PC-9 (cell line): Measurements from ENCODE around the gene TMCO4. TPM values are rescaled to one million over a fixed set of nuclear protein-coding genes. Genes with fewer than 3 reads are reported as not detected.

Experiments used
- BruUV-seq: library from RNA; stranded (reverse); fragments of 400-500 nt; replicated peaks from 2 replicates; lab custom pipeline; 2021; lab: Mats Ljungman, UMichigan
- CTCF ChIA-PET: fragments of 300-600 bp; sonication (Branson Sonifier 250); formaldehyde crosslinking; loops from one replicate; lab custom pipeline; 2022; ENCODE audit warnings: antibody characterized with exemption; lab: Charles Lee
- POLR2A ChIA-PET: fragments of 300-600 bp; sonication (Branson Sonifier 250); formaldehyde crosslinking; loops from one replicate; lab custom pipeline; 2022; ENCODE audit warnings: antibody characterized with exemption; ENCODE audit not compliant: unreplicated experiment; lab: Charles Lee
- DNase-seq, 2 experiments: peaks; one replicate each; pipeline versions ENCODE4 v3.0.0 to v3.0.0-alpha.2; 2015 to 2022; ENCODE audit warnings: mixed read lengths in 1 of 2
- H2AFZ ChIP-seq: fragments of 200-600 bp; sonication (generic); 2 replicates; pipeline ENCODE4 v1.8.1; 2017; ENCODE audit warnings: antibody characterized with exemption
- H3F3A ChIP-seq: fragments of 200-600 bp; sonication (generic); 2 replicates; pipeline ENCODE4 v1.8.1; 2017; ENCODE audit warnings: antibody characterized with exemption, mild to moderate bottlenecking, low read depth; ENCODE audit not compliant: insufficient read depth
- H3K27ac ChIP-seq: fragments of 200-600 bp; sonication (generic); 2 replicates; pipeline ENCODE4 v1.6.1; 2016; ENCODE audit warnings: mixed run types
- H3K27me3 ChIP-seq: fragments of 200-600 bp; sonication (generic); 2 replicates; pipeline ENCODE4 v1.6.1; 2016; ENCODE audit warnings: low read depth, mixed run types; ENCODE audit not compliant: insufficient read depth
- H3K36me3 ChIP-seq: fragments of 200-600 bp; sonication (generic); 2 replicates; pipeline ENCODE4 v1.6.1; 2016; ENCODE audit warnings: low read depth, mixed run types
- H3K4me1 ChIP-seq: fragments of 200-600 bp; sonication (generic); replicated peaks from 2 replicates; pipeline ENCODE4 v1.6.1; 2016; ENCODE audit warnings: mixed run types; ENCODE audit not compliant: insufficient read depth
- H3K4me2 ChIP-seq: fragments of 200-600 bp; sonication (generic); 2 replicates; pipeline ENCODE4 v1.6.1; 2017; ENCODE audit warnings: mixed run types
- H3K4me3 ChIP-seq: fragments of 200-600 bp; sonication (generic); 2 replicates; pipeline ENCODE4 v1.6.1; 2016; ENCODE audit warnings: mixed run types
- H3K79me2 ChIP-seq: fragments of 200-600 bp; sonication (generic); 2 replicates; pipeline ENCODE4 v1.6.1; 2017; ENCODE audit warnings: low read depth, mixed run types
- H3K9me2 ChIP-seq: fragments of 200-600 bp; sonication (generic); 2 replicates; pipeline ENCODE4 v1.8.1; 2017; ENCODE audit warnings: mild to moderate bottlenecking; ENCODE audit not compliant: insufficient read depth
- H3K9me3 ChIP-seq: fragments of 200-600 bp; sonication (generic); 2 replicates; pipeline ENCODE4 v1.8.1; 2016; ENCODE audit warnings: low read depth; ENCODE audit not compliant: insufficient read depth
- H4K20me1 ChIP-seq: fragments of 200-600 bp; sonication (generic); 2 replicates; pipeline ENCODE4 v1.8.1; 2017; ENCODE audit not compliant: insufficient read depth
- EZH2 ChIP-seq: fragments of 200-600 bp; sonication (generic); IDR thresholded peaks from 2 replicates; pipeline ENCODE4 v1.8.0; 2017; ENCODE audit warnings: antibody characterized with exemption, low read depth
- intact Hi-C: fragments of 100-400 bp; cut with micrococcal nuclease; formaldehyde crosslinking; loops from one replicate; pipeline ENCODE4 v1.10.0; 2022; ENCODE audit not compliant: unreplicated experiment
- total RNA-seq: library from RNA; stranded (reverse); gene quantifications from 2 replicates; pipeline ENCODE4 v1.2.3, GENCODE V29; 2021
- TF ChIP-seq, protein P1 (sequence below): fragments of 200-600 bp; sonication (generic); conservative IDR thresholded peaks from 2 replicates; pipeline ENCODE4 v1.6.1; 2017; ENCODE audit warnings: mixed run types, antibody characterized with exemption, mild to moderate bottlenecking, moderate library complexity

The TMCO4 gene
- total RNA-seq, 1 experiment from 2014 or later = 22.6 TPM

- no TSS peak for BruUV-seq
- H3K27ac ChIP-seq = no peak overlapping the region
- intact Hi-C loops = no loop called here
- POLR2A ChIA-PET = no interaction called here
- H3K9me2 ChIP-seq = no peaks in the 10 kb centered on the region
- no peaks in the 10 kb centered on the region for H3K27me3 ChIP-seq
- no peaks in the 10 kb centered on the region for H3F3A ChIP-seq
- no peak for DNase-seq
- TF ChIP-seq, protein P1, sequence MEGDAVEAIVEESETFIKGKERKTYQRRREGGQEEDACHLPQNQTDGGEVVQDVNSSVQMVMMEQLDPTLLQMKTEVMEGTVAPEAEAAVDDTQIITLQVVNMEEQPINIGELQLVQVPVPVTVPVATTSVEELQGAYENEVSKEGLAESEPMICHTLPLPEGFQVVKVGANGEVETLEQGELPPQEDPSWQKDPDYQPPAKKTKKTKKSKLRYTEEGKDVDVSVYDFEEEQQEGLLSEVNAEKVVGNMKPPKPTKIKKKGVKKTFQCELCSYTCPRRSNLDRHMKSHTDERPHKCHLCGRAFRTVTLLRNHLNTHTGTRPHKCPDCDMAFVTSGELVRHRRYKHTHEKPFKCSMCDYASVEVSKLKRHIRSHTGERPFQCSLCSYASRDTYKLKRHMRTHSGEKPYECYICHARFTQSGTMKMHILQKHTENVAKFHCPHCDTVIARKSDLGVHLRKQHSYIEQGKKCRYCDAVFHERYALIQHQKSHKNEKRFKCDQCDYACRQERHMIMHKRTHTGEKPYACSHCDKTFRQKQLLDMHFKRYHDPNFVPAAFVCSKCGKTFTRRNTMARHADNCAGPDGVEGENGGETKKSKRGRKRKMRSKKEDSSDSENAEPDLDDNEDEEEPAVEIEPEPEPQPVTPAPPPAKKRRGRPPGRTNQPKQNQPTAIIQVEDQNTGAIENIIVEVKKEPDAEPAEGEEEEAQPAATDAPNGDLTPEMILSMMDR = no peak
- no peak for TF ChIP-seq EZH2
- H3K4me2 ChIP-seq = no peak overlapping the region
- no peaks in the 10 kb centered on the region for H3K79me2 ChIP-seq
- no peaks in the 10 kb centered on the region for H3K36me3 ChIP-seq
- H3K9me3 ChIP-seq = no peaks in the 10 kb centered on the region; the same call in 1 of the 2 replicates
- peaks cover 11% of the 10 kb centered on the region for H3K4me1 ChIP-seq
- no peak overlapping the region for H3K4me3 ChIP-seq
- no peak overlapping the region for H2AFZ ChIP-seq
- CTCF ChIA-PET = no interaction called here
- no peaks in the 10 kb centered on the region for H4K20me1 ChIP-seq
Measured at GRCh38 chr1:19734056-19734455, 65.7 kb downstream of the TMCO4 start.

DNA sequence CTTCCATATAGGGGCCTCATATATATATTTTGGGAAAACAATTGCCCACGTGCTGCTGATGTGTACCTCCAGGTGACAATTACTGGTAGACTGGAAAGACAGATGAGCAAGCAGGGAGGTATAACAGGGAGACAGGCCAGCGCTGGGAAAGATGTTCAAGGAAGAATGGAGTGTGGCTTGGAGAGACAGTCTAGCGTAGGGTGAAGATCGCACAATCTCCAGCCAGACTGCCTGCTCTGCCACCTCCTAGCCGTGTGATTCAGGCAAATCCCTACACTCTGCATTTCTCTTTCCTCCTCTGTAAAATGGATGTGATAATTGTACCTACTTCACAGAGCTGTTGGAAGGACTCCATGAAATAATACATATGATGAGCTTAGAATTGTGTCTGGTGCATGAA, 66.1 kb downstream of the TMCO4 start:
- Histone ChIP-seq H3K9me3 (no peaks in the 10 kb centered on the region; the same call in 1 of the 2 replicates), H3K4me2 (no peak overlapping the region), H4K20me1 (no peaks in the 10 kb centered on the region), H3K9me2 (no peaks in the 10 kb centered on the region), H3F3A (no peaks in the 10 kb centered on the region), H3K27me3 (no peaks in the 10 kb centered on the region), H3K79me2 (no peaks in the 10 kb centered on the region), H2AFZ (no peak overlapping the region), H3K4me1 (peaks cover 11% of the 10 kb centered on the region), H3K36me3 (no peaks in the 10 kb centered on the region), H3K4me3 (no peak overlapping the region), H3K27ac (no peak overlapping the region)
- TF ChIP-seq, protein P1 = no peak
- no peak for TF ChIP-seq EZH2
- POLR2A ChIA-PET = no interaction called here
- BruUV-seq = no TSS peak
- intact Hi-C loops = no loop called here
- no peak for DNase-seq
- CTCF ChIA-PET = no interaction called here

GRCh38 chr1:19731311-19731821, 68.3 kb downstream of the TMCO4 start:
- Histone ChIP-seq H4K20me1 (no peaks in the 10 kb centered on the region), H3K27me3 (no peaks in the 10 kb centered on the region), H3K9me3 (no peaks in the 10 kb centered on the region; the same call in 1 of the 2 replicates), H3K27ac (no peak overlapping the region), H3K4me2 (no peak overlapping the region), H3K36me3 (no peaks in the 10 kb centered on the region), H3K4me1 (no peaks in the 10 kb centered on the region), H2AFZ (no peak overlapping the region), H3F3A (no peaks in the 10 kb centered on the region), H3K9me2 (no peaks in the 10 kb centered on the region), H3K79me2 (no peaks in the 10 kb centered on the region), H3K4me3 (no peak overlapping the region)
- ChIA-PET CTCF (interaction anchor here (0.6 kb wide), 1 partner anchor 20 kb away, joined by 3 read pairs; no protein-coding TSS in a partner anchor), POLR2A (no interaction called here)
- intact Hi-C loops = no loop called here
- DNase-seq = no peak
- BruUV-seq = no TSS peak
- TF ChIP-seq, protein P1 = no peak
- no peak for TF ChIP-seq EZH2
